Stomach (tissue), 9 donors: ENCODE measurements around the gene ATXN7L3B. TPM values are rescaled to one million over a fixed set of nuclear protein-coding genes. Genes with fewer than 3 reads are reported as not detected.

Experiments
- DNase-seq, 2 donors: peaks; one replicate each; pipeline versions ENCODE4 v3.0.0 to v3.0.0-alpha.2; 2013 to 2019
- H3K27ac ChIP-seq, 5 donors: fragments of 200-600 bp in 4 of 5; sonication (generic) in 4 of 5; one replicate each; pipeline ENCODE4 v1.5.1; 2013 to 2019; ENCODE audit warnings: mild to moderate bottlenecking in 1 of 5, moderate library complexity in 1 of 5
- H3K27me3 ChIP-seq, 3 donors: fragments of 200-600 bp; sonication (generic); one replicate each; pipeline ENCODE4 v1.5.1; 2017 to 2019; ENCODE audit warnings: mixed run types in 1 of 3
- H3K36me3 ChIP-seq, 4 donors: fragments of 200-600 bp; sonication (generic); 1 replicate in 3 of 4; 2 replicates in 1 of 4; pipeline ENCODE4 v1.5.1; 2016 to 2019
- H3K4me1 ChIP-seq, 4 donors: fragments of 200-600 bp; sonication (generic); one replicate each; pipeline ENCODE4 v1.5.1; 2016 to 2019
- H3K4me3 ChIP-seq, 4 donors: fragments of 200-600 bp; sonication (generic) in 3 of 4; one replicate each; pipeline ENCODE4 v1.5.1; 2016 to 2019; ENCODE audit warnings: mild to moderate bottlenecking in 1 of 4
- H3K9me3 ChIP-seq, 4 donors: fragments of 200-600 bp; sonication (generic); one replicate each; pipeline ENCODE4 v1.5.1; 2016 to 2019
- EP300 ChIP-seq: sonication (generic); formaldehyde crosslinking; IDR thresholded peaks from one replicate; pipeline ENCODE4 v1.6.1; 2017; ENCODE audit warnings: antibody characterized with exemption
- POLR2A ChIP-seq, 4 donors: fragments of 450-650 bp; IDR thresholded peaks; one replicate each; pipeline ENCODE4 v1.6.1; 2016; ENCODE audit warnings: antibody characterized with exemption in 4 of 4, control low read depth in 2 of 4, mild to moderate bottlenecking in 1 of 4, moderate library complexity in 1 of 4
- POLR2AphosphoS5 ChIP-seq, 3 donors: sonication (generic); formaldehyde crosslinking; IDR thresholded peaks; one replicate each; pipeline ENCODE4 v1.6.1; 2016; ENCODE audit warnings: antibody characterized with exemption in 3 of 3
- WGBS, 5 donors: extraction: QIAGEN DNeasy Blood & Tissue Kit in 3 of 5; methylation state at CpG; one replicate each; pipeline versions ENCODE4 v1.1.5 to v1.1.7; 2013 to 2018; 5-methylcytosine and 5-hydroxymethylcytosine counted together
- intact Hi-C: fragments of 100-400 bp; cut with DNase I; formaldehyde crosslinking; loops from one replicate; pipeline ENCODE4 v1.15.1; 2023; ENCODE audit warnings: low total_unique reads
- polyA plus RNA-seq, 3 donors: library from polyadenylated mRNA; stranded (reverse); fragments of 200-250 nt; gene quantifications; one replicate each; pipeline ENCODE4 v1.2.3, GENCODE V29; 2013
- total RNA-seq, 5 donors: library from RNA; depleted of rRNA; stranded (reverse); fragments of >200 nt; gene quantifications; one replicate each; pipeline versions ENCODE4 v1.1.0 to v1.2.3, GENCODE V29; 2014 to 2016
- TF ChIP-seq, protein P1 (sequence below), 7 experiments: fragments of 450-650 bp in 4 of 7; fragments of 200-600 bp in 3 of 7; sonication (generic) in 3 of 7; IDR thresholded peaks; one replicate each; pipeline ENCODE4 v1.5.1; 2016 to 2019; ENCODE audit warnings: antibody characterized with exemption in 7 of 7, control low read depth in 2 of 7, mild to moderate bottlenecking in 1 of 7
- donor health status: healthy with polysubstance abuse.
- donor health status: Bipolar disorder and iron deficiency.
- donor health status: healthy.

ATXN7L3B gene
- total and polyA plus RNA-seq, 8 donors = 14.2 to 59.8 (median 26.5) TPM

DNA sequence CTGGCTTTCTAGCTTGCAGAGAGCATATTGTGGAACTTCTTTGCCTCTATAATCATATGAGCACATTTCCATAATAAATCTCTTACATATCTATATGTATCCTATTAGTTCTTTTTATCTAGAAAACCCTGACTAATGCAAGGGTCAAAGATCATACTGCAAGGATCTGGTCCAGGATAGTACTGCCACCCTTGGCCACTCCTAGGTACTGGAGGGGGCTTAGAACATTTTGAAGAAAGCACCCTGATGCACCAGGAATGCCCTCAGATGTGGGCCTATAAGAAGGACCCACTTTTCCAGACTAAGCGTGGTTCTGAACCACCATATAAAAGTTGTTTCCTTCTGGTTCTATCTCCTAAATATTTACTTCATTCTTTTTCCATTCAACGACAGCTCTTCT, 14.6 kb downstream of the ATXN7L3B start:
- no peak for TF ChIP-seq EP300
- no peak for TF ChIP-seq POLR2AphosphoS5 (IDR thresholded peaks at IDR 0.05)
- TF ChIP-seq, protein P1, sequence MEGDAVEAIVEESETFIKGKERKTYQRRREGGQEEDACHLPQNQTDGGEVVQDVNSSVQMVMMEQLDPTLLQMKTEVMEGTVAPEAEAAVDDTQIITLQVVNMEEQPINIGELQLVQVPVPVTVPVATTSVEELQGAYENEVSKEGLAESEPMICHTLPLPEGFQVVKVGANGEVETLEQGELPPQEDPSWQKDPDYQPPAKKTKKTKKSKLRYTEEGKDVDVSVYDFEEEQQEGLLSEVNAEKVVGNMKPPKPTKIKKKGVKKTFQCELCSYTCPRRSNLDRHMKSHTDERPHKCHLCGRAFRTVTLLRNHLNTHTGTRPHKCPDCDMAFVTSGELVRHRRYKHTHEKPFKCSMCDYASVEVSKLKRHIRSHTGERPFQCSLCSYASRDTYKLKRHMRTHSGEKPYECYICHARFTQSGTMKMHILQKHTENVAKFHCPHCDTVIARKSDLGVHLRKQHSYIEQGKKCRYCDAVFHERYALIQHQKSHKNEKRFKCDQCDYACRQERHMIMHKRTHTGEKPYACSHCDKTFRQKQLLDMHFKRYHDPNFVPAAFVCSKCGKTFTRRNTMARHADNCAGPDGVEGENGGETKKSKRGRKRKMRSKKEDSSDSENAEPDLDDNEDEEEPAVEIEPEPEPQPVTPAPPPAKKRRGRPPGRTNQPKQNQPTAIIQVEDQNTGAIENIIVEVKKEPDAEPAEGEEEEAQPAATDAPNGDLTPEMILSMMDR (IDR thresholded peaks at IDR 0.05) = no peak
- TF ChIP-seq POLR2A (IDR thresholded peaks at IDR 0.05) = no peak
- 72 to 93% (median 83%) methylated on average over 2 of the region's 2 CpGs for WGBS, 5 donors
- no peaks in the 10 kb centered on the region for H3K36me3 ChIP-seq
- no peaks in the 10 kb centered on the region for H3K27me3 ChIP-seq
- no peaks in the 10 kb centered on the region for H3K9me3 ChIP-seq
- H3K27ac ChIP-seq = peak overlapping the region in 1 of 5 donors; percentile 4
- intact Hi-C loops = no loop called here
- no peaks in the 10 kb centered on the region for H3K4me1 ChIP-seq
- H3K4me3 ChIP-seq = no peak overlapping the region
- DNase-seq = no peak

DNA sequence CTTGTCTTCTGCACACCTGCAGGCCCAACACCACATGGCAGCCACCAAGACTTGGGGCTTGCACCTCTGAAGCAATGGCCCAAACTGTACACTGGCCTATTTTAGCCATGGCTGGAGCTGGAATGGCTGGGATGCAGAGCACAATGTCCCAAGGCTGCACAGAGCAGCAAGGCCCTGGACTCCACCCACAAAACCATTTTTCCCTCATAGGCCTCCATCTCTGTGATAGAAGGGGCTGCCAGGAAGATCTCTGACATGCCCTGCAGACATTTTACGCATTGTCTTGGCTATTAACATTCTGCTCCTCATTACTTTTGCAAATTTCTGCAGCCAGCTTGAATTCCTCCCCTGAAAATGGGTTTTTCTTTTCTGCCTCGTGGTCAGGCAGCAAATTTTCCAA, 22.1 kb downstream of the ATXN7L3B start:
- Histone ChIP-seq H3K27ac (no peak overlapping the region), H3K36me3 (no peaks in the 10 kb centered on the region), H3K9me3 (no peaks in the 10 kb centered on the region), H3K4me1 (no peaks in the 10 kb centered on the region), H3K4me3 (no peak overlapping the region), H3K27me3 (no peaks in the 10 kb centered on the region)
- intact Hi-C loops = no loop called here
- WGBS, 5 donors = 65 to 83% (median 72%) methylated on average over 2 of the region's 2 CpGs
- DNase-seq = no peak
- TF ChIP-seq, protein P1 (IDR thresholded peaks at IDR 0.05) = no peak
- TF ChIP-seq POLR2AphosphoS5 (IDR thresholded peaks at IDR 0.05) (no peak), POLR2A (IDR thresholded peaks at IDR 0.05) (no peak), EP300 (no peak)

DNA sequence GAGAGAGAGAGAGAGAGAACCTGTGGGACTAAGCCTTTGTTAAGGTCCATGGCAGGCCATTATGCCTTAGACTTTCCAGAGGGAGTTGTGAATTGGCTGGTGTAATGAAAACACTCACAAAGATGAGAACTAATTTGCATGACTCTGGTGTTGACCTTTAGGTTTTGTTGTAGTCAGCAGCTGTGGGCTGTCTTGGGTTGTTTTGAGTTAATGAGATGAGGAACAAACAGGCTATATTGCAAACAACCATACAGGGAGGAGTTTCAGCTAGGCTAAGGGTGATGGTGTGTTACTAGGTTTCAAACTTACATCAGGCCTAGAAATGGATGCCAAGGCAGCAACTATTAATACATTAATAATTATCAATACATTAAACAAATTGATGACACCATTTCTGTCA, 26.3 kb downstream of the ATXN7L3B start:
- DNase-seq = no peak
- no peaks in the 10 kb centered on the region for H3K4me1 ChIP-seq
- H3K27me3 ChIP-seq = no peaks in the 10 kb centered on the region
- TF ChIP-seq EP300 (no peak), POLR2A (IDR thresholded peaks at IDR 0.05) (no peak)
- TF ChIP-seq, protein P1 (IDR thresholded peaks at IDR 0.05) = no peak
- H3K27ac ChIP-seq = no peak overlapping the region
- no peaks in the 10 kb centered on the region for H3K36me3 ChIP-seq
- H3K4me3 ChIP-seq = no peak overlapping the region
- no peaks in the 10 kb centered on the region for H3K9me3 ChIP-seq
- intact Hi-C loops = no loop called here

DNA sequence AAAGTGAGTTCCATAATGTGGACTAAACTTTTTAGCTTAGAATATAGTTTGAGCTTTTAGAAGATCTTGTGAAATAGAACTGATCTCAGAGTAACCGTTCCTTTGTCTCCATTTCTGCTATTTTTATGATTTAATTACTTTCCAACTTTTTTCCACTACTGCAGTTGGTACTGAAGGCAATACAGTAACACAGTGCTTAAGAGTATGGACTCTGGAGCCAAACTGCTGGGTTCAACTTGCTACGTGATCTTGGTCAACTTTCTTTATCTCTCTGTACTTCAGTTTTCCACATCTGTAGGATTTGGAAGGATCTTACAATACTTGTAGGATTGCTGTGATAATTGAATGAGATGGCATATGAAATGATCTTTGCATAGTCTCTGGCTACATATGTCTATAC, 40.9 kb downstream of the ATXN7L3B start:
- TF ChIP-seq EP300 (no peak), POLR2AphosphoS5 (IDR thresholded peaks at IDR 0.05) (no peak), POLR2A (IDR thresholded peaks at IDR 0.05) (no peak)
- TF ChIP-seq, protein P1 (IDR thresholded peaks at IDR 0.05) = no peak
- H3K4me1 ChIP-seq = peaks cover 0 to 10% (median 4%) of the 10 kb centered on the region in 4 donors
- H3K27ac ChIP-seq = peak overlapping the region in 1 of 5 donors; percentile 20
- DNase-seq = no peak
- H3K27me3 ChIP-seq = no peaks in the 10 kb centered on the region
- H3K36me3 ChIP-seq = no peaks in the 10 kb centered on the region
- intact Hi-C loops = no loop called here
- peaks cover 0 to 5% (median under 1%) of the 10 kb centered on the region in 4 donors for H3K9me3 ChIP-seq
- H3K4me3 ChIP-seq = no peak overlapping the region
- 70 to 78% (median 73%) methylated on average over 2 of the region's 2 CpGs for WGBS, 5 donors
